Subcutaneous adipose tissue (tissue), 4 donors: ENCODE data around the gene ARHGAP22. TPM values are rescaled to one million over a fixed set of nuclear protein-coding genes. Genes with fewer than 3 reads are reported as not detected.

ENCODE experiments used
- CTCF ChIP-seq: fragments of 450-650 bp; IDR thresholded peaks from one replicate; pipeline ENCODE4 v1.5.1; 2016; ENCODE audit warnings: low read depth, mild to moderate bottlenecking, control low read depth, antibody characterized with exemption, moderate library complexity
- total RNA-seq, 4 donors: library from RNA; depleted of rRNA; stranded (reverse); fragments of >200 nt; gene quantifications; one replicate each; pipeline ENCODE4 v1.1.0, GENCODE V29; 2016

Gene ARHGAP22
- total RNA-seq, 4 donors from 2014 or later: 2.1 to 15.0 (median 5.0) TPM

- no peak for TF ChIP-seq CTCF
Measured at GRCh38 chr10:48598243-48598935, 6.5 kb downstream of the ARHGAP22 start.

DNA sequence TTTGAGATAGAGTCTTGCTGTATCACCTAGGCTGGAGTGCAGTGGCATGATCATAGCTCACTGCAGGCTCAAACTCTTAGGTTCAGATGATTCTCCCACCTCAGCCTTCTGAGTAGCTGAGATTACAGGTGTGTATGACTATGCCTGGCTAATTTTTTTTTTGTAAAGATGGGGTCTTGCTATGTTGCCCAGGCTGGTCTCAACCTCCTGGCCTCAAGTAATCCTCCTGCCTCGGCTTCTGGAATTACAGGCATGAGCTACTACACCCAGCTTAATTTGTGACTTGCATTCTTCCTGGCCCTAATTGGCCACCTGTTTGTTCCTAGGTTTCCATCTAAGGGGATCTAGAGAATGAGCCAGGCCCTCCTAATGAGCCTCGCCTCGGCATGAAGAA lies 9.3 kb downstream of the ARHGAP22 start:
- TF ChIP-seq CTCF: no peak

DNA sequence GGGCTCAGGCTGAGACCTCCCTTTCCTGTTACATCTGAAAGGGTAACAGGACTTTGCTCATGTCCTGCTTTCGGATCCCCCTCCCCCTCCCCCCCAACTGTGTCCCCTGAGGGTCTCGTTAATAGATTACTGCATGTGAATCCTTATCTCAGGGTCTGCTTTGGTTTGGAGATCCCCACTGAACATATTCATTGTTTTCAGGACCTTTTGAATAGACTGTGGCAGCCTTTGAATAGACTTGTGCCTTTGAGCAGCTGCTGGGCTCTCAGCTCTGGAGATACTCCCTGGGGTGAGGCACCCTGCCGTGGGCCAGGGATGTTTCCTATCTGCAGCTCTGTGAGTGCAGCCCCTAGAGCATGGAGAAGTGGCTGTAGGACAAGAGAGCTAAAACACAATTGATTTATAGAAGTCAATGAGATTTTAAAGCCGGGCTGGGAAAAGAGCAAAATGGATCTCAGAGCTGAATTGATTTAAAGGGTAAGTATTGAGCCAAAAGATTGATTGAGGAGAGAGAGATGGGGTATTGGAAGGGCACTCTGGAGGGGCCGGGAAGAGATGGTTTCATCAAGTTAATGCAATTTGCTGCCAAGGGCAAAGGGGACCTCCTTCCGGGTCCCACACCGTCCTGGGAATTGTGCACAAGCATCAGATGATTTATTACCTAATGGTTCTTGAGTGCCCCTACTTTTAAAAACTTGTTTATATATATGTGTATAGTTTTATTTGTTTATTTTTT lies 9.9 kb downstream of the ARHGAP22 start:
- TF ChIP-seq CTCF: no peak

DNA sequence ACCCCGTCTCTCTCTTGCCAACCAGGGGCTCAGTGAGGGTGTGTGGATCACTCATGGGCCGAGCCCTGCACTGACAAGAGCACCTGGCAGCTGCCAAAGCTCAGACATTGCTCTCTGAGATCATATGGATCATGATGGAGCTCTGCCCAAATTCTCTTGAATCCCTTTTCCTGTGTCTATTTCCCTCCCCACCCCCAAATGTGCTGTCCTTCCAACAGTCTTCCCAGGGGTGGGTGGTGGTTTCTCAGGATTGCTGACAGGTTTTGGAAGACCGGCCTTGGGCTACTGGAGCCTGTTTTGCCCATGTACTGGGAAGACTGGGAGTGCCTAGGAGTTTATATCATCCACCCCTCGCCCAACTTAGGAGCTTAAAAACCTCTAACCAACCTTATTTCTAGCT lies 10.5 kb downstream of the ARHGAP22 start:
- TF ChIP-seq CTCF: no peak

DNA sequence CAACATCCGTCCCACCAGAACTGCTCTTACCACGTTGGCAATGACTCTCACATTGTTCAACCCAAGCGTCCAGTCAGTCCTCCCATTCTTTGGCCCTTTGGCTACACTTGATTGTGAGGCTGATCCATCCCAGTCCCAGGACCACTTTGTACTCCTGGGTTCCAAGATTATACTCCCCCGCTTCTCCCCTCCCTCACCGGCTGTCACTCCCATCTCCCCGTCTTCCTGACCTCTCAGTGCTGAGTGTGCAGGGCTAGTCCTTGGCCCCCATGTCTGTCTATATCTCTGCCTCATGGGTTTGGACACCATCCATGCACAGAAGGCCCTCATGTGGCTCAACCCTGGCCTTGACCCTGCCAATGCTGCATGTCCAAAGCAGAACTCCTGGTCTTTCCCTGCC lies 12.5 kb downstream of the ARHGAP22 start:
- TF ChIP-seq CTCF: no peak

GRCh38 chr10:48590945-48591344 lies 13.9 kb downstream of the ARHGAP22 start:
- TF ChIP-seq CTCF: no peak

DNA sequence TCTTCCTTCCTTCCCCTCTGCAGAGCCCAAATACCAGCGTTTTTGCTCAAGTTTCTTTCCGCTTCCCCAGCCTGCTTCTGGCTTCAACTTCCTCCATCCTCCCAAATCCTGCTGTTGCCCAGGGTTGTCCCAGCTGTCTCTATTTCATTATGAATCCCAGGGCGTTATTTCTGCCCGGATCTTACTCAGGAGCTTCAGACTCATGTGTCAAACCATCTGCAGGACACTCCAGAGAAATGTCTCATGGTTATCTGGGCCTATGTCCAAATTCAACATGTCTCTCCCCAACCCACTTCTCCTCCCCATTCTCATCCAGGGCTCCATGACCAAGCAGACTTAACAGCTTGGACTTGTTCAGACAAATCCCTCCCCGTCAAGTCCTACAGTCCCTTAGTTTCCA lies 15.6 kb downstream of the ARHGAP22 start:
- TF ChIP-seq CTCF: no peak
